ENCODE measurements around the gene CCL21.

Gene CCL21

DNA sequence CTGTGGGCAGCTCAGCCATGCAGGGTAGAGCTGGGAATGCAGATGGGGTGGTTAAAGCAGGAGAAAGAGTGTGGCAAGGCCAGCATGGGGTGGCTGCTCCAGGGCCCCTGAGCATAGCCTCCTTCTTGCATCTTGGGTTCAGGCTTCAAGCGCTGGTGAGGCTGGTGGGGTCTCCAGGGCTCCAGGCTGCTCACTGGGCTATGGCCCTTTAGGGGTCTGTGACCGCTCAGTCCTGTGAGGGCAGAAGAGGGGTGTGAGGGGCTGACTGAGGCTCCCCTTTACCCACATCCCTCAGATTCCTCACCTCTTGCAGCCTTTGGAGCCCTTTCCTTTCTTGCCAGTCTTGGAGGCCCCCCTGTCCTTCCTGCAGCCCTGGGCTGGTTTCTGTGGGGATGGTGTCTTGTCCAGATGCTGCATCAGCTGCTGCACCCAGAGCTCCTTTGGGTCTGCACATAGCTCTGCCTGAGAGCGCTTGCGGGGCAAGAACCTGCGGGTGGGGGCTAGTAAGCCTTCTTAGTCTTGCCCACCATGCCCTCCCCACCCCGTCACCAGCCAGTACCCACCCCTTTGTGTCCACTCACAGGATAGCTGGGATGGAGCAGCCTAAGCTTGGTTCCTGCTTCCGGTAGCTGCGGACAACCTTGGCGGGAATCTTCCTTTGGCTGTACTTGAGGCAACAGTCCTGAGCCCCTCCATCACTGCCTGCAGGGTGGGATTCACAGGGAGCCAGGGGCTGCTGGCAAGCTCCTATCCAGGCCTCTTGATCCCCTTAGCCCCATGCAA, 549 bp downstream of the CCL21 start:
- DNase-seq (ENCODE audit: low spot score) = no peak

DNA sequence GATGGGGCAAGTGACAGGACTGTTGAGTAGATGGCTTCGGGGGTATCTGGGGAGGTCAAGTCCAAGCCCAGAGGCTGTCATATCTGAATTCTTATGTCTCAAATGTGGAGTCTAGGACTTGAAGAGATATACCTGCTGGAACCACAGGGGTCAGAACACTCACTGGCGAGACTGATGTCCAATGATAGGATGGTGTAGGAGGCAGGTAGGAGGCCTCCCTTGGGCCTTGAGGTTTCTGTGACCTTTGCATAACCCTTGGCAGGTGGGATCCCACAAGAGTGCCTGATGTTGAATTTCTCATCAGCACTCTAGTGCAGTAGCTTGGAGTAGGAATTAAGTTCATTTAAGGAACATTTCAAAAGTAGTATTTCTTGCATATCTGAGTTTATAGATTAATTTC, 2.8 kb downstream of the CCL21 start:
- no peak for DNase-seq (ENCODE audit: low spot score)

DNA sequence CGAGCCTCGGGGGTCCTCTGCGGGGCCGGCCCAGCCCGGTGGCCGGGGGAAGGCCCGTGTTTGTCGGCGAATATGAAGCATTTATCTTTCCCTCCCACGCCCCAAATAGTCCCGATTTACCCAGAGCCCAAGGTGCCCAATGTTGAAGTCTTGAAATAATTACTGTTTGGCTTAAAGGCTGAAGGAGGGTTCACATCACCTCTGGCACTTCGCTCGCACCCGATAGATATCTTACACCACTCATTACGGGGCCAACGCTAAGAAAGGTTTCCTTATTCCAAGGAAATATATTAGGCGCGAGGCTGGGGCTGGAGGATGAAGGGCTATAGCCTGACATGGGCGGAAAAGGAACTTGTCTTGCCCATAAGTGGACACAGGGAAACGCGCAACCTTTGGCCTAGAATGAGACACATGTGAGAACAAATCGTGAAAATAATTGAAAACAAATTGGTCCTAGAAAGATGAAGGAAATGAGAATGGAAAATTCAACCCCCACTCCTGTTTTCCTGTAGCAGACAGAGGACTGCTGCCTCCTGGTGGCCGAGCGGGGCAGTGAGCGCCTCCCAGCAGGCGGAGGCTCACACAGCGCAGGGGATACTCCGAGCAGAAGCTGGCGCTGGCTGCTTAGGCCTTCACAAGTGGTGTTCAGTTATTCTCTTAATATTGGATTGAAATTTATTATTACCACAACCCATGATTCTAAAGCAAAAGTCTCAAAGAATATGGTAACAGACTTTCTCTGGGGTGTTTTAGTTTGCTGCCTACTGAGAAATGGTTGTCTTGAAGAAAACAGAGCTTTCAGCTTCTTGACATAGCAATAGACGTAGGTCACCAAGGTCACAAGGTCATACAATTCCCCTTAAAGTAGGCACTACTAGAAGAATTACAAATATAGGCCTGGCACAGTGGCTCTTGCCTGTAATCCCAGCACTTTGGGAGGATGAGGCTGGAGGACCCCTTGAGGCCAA, 7.9 kb downstream of the CCL21 start:
- DNase-seq (ENCODE audit: low spot score) = peak; percentile 88

- peak; percentile 81 for DNase-seq (ENCODE audit: low spot score)
These were observed 8.7 kb downstream of the CCL21 start for GRCh38 chr9:34701023-34701768.

GRCh38 chr9:34694811-34695210, 15.1 kb downstream of the CCL21 start:
- no peak for DNase-seq (ENCODE audit: low spot score)

DNA sequence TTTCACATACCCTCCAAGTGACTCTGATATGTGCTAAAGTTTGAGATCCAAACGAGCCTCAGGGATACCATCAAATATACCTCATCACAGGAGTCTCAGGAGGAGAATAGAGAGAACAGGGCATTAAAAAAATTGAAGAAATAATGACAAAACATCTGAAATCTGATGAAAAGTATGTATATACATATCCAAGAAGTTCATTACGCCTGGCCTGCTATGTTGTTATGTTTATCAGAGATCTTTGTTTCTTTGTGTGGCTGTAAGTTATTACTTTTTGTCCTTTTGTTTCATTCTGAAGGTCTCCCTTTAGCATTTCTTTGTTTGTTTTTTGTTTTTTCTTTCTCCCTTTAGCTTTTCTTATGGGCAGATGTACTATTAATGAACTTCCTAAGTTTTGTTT, 16.4 kb downstream of the CCL21 start:
- DNase-seq (ENCODE audit: low spot score) = no peak

DNA sequence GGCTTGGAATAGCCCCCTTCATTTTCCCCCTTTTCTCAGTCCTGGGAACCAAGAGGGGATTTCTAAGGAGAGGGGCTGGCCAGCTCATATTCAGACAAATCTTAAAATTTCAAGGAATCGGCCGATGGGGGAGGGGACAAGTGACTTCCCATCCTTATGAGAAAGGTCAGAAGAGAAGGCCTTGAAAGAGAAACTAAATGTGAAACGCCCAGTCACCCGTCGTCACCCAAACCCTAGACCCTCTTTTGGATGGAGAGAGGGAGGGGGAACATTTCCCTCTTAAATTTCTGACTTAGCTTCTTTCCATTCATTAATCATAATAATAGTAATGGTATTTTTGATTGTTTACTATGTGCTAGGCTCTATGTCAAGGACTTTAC, 18.0 kb downstream of the CCL21 start:
- DNase-seq (ENCODE audit: low spot score) = no peak

- DNase-seq (ENCODE audit: low spot score) = no peak
These were observed 18.7 kb downstream of the CCL21 start, which contains the start of gene CCL19 for GRCh38 chr9:34690983-34691935. Gene CCL19 (minus strand): TSS chr9:34691276. CDS start chr9:34691139, 137 bp downstream.

GRCh38 chr9:34689512-34689911, 20.4 kb downstream of the CCL21 start:
- no peak for DNase-seq (ENCODE audit: low spot score)

DNA sequence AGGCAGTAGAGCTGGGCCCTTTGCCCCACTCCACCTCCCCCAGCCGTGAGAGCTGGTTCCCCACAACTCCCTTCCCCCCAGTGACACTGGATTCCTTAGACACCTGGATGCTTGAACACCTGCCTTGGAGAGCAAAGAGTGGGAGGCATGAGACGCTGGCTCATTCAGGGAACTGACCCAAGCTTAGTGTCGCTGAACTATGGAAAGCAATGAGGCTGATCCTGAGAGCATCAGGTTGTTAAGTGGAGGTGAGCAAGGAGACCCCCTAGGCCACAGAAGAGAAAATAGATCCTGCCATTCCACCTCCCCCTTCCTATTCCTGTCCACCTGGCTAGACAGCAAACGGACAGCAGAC, 20.8 kb downstream of the CCL21 start:
- DNase-seq (ENCODE audit: low spot score) = no peak

GRCh38 chr9:34688329-34689115, 21.4 kb downstream of the CCL21 start:
- no peak for DNase-seq (ENCODE audit: low spot score)

DNA sequence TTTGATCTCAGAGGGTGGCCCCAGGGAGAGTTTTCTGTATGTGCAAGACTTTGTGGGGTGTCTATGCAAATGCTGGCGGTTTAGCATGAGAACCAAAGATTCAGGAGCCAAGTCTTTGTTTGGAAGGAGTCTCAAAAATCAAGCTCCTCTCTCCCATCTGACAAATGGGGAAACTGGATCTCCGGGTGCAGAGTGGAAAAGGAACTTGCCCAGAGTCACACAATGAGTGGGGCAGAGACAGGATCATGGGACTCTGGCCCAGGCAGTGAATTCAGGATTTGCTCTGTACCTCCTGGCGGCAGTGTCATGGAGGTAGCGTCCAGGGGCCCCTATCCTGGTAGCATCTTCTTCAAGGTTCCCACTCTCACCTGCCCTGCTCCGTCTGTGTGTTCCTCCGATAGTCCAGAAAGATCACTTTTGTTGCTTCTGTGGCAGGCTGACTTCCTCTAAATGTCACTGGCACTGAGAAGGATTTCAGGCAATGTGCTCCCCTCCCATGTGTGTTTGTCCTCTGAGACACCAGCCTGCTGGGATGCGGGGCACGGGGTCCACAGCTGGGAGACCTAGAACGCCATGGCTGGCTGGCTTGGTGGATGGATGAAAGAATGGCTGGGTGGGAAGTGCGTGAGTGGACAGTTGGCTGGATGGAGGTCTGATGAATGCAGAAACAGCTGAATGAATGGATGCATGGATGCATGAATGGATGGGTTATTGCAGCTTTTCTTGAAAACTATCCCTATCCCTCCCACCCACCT, 22.5 kb downstream of the CCL21 start:
- no peak for DNase-seq (ENCODE audit: low spot score)

- DNase-seq (ENCODE audit: low spot score) = no peak
These were observed 23.2 kb downstream of the CCL21 start for GRCh38 chr9:34686732-34687131.

DNA sequence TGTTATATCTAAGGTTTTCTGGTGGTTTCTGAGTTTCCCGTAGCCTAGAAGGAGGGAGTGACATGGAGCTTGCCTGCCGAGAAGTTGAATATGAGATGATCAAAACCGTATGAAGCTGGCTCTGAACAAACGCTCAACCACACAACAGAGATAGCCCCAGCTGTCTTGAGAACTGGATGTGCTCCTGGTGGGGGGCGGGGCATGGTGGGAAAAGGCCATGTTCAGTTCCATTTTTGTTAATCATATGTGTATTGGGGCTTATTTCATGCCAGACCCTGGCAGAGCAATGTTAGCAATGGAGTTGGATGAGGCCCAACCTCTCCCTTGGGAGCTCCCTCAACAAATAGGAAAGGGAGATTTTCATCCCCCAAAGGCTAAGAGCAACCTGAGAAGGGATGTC, 23.7 kb downstream of the CCL21 start:
- DNase-seq (ENCODE audit: low spot score) = no peak

DNA sequence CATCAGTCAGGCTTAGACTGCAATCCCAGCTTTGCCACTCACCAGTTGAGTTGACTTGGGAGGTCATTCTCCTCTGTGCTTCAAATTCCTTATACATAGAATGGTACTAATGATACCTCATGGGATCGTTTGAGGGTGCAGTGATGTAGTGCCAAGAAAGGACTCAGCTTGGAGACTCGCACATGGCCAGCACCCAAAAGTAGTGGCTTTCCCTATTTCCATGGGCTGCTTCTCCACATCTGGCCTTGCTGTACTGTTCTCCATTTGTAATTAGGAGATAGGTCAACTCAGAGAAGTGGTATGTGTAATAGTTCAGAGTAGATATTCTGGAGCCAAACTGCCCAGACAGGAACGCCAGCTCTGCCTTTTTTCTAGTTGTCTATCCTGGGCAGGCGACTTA, 24.3 kb downstream of the CCL21 start:
- DNase-seq (ENCODE audit: low spot score) = no peak

- DNase-seq (ENCODE audit: low spot score) = no peak
These were observed 25.1 kb downstream of the CCL21 start for GRCh38 chr9:34684816-34685215.

GRCh38 chr9:34684145-34684544, 25.8 kb downstream of the CCL21 start:
- DNase-seq (ENCODE audit: low spot score) = no peak

- DNase-seq (ENCODE audit: low spot score) = no peak
These were observed 34.1 kb downstream of the CCL21 start for GRCh38 chr9:34675869-34676268.

GRCh38 chr9:34675048-34675714, 34.8 kb downstream of the CCL21 start:
- peak; percentile 74 for DNase-seq (ENCODE audit: low spot score)

Measured in left forelimb (tissue), 1 donor.